A549 treated with dexamethasone at 1 μM for 4 hours (cell line): ENCODE data around the gene NUSAP1. TPM values are rescaled to one million over a fixed set of nuclear protein-coding genes. Genes with fewer than 3 reads are reported as not detected.

Experiments used
- total RNA-seq: library from RNA; stranded (reverse); fragments of 200-300 nt; extraction: Qiagen RNA extraction; gene quantifications from 5 replicates; pipeline ENCODE4 v1.2.3, GENCODE V29; 2022

NUSAP1 gene, protein sequence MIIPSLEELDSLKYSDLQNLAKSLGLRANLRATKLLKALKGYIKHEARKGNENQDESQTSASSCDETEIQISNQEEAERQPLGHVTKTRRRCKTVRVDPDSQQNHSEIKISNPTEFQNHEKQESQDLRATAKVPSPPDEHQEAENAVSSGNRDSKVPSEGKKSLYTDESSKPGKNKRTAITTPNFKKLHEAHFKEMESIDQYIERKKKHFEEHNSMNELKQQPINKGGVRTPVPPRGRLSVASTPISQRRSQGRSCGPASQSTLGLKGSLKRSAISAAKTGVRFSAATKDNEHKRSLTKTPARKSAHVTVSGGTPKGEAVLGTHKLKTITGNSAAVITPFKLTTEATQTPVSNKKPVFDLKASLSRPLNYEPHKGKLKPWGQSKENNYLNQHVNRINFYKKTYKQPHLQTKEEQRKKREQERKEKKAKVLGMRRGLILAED
- total RNA-seq = 67.4 to 78.4 TPM (median 74.6 TPM) in 5 replicates

DNA sequence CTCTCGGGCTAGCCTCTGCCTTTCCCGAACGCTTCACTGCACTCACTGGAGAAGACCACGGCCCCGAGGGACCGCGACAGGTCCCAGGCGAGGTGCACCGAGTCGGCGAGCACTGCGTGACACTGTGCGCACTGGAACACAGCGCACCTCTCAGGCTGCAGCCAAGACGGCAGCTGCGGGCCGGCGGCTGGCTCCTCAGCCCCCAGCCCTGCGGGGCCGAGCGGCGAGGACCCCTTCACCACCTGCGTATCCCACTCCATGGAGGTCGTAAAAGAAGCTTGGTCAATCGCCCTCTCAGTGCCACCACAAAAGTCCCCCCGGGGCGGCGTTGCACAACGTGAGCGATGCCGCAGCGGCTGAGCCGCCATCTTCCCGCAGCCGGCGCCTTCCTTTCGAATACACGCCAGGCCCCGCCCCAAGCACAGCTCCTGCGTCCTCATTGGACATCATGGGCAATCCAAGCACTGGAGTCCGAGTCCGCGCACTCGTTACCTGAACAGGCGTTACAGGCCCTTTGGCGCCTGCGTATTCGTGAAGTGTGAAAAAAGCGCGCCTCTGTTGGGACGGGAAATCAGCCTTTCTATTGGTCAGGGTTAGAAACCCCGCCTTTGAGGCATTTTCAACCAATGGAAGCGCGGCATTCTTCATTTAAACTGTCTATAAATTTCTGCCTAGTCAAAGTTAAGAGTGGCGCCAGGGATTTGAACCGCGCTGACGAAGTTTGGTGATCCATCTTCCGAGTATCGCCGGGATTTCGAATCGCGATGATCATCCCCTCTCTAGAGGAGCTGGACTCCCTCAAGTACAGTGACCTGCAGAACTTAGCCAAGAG is at the start of gene NUSAP1, which contains the start of gene OIP5:
Gene NUSAP1 (plus strand): TSS at position 688 of the 832 bp plus-strand sequence. CDS start 77 bp downstream, at position 765.
Gene OIP5 (minus strand): TSS at position 398 of the 832 bp plus-strand sequence. CDS start 30 bp downstream, at position 368.

DNA sequence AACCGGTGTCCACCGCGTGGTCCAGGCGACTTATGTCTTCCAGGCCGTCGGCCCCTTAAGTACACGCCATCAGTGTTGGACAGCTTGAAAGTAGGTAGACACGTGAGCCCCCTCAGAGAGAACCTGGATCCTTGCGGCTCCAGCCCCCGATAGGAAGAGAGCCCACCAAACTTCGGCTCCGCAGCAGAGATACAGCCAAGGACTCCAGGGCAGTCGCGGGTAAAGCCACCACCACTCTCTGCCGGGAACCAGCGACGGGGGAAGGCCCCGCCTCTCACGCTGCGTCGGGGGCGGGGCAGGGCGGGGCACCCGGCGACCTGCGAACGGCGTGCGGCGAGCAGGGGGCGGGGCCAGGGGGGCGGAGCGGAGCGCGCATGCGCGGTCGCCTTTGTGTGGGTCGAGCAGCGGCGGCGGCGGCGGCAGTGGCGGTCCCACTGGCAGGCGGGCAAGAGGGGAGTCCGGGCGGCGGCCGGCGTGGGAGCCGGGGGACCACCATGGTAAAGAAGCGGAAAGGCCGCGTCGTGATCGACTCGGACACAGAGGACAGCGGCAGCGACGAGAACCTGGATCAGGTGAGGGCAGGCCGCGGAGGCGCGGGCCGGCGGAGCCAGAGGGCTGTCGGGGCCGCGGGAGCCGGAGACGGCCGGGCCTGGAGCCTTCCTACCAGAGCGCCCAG is 84.2 kb downstream of the NUSAP1 start, which contains the start of gene RTF1:
Gene RTF1 (plus strand): TSS at position 354 of the 676 bp plus-strand sequence. CDS start 21 bp downstream, at position 375.

Other genes with a start within 250 kb of the NUSAP1 start
- gene INO80, start 216.6 kb upstream of the NUSAP1 start, total RNA-seq = 12.0 to 15.7 TPM (median 14.0 TPM) in 5 replicates
- gene EXD1, start 102.1 kb upstream of the NUSAP1 start, total RNA-seq = 0.35 TPM in 1 of 5 replicates, not detected in the others
- 66.5 to 99.0 TPM (median 88.1 TPM) in 5 replicates for gene CHP1, start 101.6 kb upstream of the NUSAP1 start, total RNA-seq
- gene OIP5, start 290 bp upstream of the NUSAP1 start, total RNA-seq = 11.3 to 12.7 TPM (median 12.1 TPM) in 5 replicates
- gene NDUFAF1, start 69.6 kb downstream of the NUSAP1 start, total RNA-seq = 12.4 to 18.1 TPM (median 13.4 TPM) in 5 replicates
- 19.0 to 22.5 TPM (median 22.1 TPM) in 5 replicates for gene RTF1, start 84.2 kb downstream of the NUSAP1 start, total RNA-seq
- 9.7 to 16.4 TPM (median 13.2 TPM) in 5 replicates for gene ITPKA, start 161.0 kb downstream of the NUSAP1 start, total RNA-seq
- gene LTK, start 180.9 kb downstream of the NUSAP1 start, total RNA-seq = 0.05 to 0.12 TPM (median 0.06 TPM) in 4 of 5 replicates, not detected in the other
- 9.0 to 14.2 TPM (median 13.8 TPM) in 5 replicates for gene RPAP1, start 211.4 kb downstream of the NUSAP1 start, total RNA-seq
- 16.9 to 20.8 TPM (median 20.5 TPM) in 5 replicates for gene TYRO3, start 226.3 kb downstream of the NUSAP1 start, total RNA-seq